Fibroblast of the aortic adventitia (primary cell): ENCODE measurements around the gene RAP1GAP2. TPM values are rescaled to one million over a fixed set of nuclear protein-coding genes. Genes with fewer than 3 reads are reported as not detected.

ENCODE experiments used
- DNase-seq: peaks from one replicate; pipeline ENCODE4 v3.0.0-alpha.2; 2010; ENCODE audit warnings: low read depth
- H3K4me3 ChIP-seq: 2 replicates; pipeline ENCODE4 v1.5.1; 2011; ENCODE audit warnings: low read depth, mild to moderate bottlenecking, control low read depth, low read length, moderate library complexity
- total RNA-seq: library from RNA; depleted of rRNA; stranded (reverse); fragments of >200 nt; gene quantifications from 2 replicates; pipeline ENCODE4 v1.2.3, GENCODE V29; 2012; ENCODE audit warnings: low replicate concordance
- TF ChIP-seq, protein P1 (sequence below): IDR thresholded peaks from 2 replicates; pipeline ENCODE4 v1.5.1; 2011; ENCODE audit warnings: mild to moderate bottlenecking, low read length, control low read depth, inconsistent platforms; ENCODE audit not compliant: insufficient read depth

Gene RAP1GAP2
- total RNA-seq, 1 donor = 5.0 TPM

DNA sequence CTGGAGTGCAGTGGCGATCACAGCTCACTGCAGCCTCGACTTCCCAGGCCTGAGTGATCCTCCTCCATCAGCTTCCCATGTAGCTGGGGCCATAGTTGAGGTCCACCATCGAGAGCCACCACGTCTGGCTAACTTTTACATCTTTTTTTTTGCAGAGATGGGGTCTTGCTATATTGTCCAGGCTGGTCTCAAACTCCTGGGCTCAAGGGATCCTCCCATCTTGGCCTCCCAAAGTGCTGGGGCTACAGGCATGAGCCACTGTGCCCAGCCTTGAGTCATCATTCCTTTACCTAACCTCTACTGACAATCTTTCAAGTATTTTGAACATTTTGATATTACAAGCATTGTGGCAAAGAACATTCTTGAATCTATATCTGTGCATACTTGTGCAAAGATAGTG, 37.4 kb upstream of the RAP1GAP2 start:
- TF ChIP-seq, protein P1, sequence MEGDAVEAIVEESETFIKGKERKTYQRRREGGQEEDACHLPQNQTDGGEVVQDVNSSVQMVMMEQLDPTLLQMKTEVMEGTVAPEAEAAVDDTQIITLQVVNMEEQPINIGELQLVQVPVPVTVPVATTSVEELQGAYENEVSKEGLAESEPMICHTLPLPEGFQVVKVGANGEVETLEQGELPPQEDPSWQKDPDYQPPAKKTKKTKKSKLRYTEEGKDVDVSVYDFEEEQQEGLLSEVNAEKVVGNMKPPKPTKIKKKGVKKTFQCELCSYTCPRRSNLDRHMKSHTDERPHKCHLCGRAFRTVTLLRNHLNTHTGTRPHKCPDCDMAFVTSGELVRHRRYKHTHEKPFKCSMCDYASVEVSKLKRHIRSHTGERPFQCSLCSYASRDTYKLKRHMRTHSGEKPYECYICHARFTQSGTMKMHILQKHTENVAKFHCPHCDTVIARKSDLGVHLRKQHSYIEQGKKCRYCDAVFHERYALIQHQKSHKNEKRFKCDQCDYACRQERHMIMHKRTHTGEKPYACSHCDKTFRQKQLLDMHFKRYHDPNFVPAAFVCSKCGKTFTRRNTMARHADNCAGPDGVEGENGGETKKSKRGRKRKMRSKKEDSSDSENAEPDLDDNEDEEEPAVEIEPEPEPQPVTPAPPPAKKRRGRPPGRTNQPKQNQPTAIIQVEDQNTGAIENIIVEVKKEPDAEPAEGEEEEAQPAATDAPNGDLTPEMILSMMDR = no peak
- DNase-seq = no peak
- H3K4me3 ChIP-seq = no peak overlapping the region

DNA sequence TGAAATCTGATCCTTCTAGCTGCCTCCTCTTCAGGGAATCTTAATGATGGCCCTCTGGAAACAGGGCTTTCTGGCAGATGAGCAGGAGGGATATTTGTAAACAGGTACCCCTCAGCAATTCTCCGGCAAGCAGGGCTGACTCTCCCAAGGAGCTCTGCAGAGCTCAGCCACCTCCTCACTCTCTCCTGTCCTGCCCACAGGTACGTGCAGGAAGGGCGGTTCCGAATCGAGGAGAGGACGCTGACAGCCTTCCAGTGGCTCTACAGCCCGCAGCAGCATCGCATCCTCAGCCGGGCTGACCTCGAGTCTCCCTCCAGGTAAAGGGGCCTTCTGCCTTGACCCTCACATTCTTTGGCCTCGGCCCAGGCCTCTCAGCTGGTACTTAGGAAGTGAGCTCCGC, 26.1 kb upstream of the RAP1GAP2 start:
- TF ChIP-seq, protein P1 = no peak
- no peak for DNase-seq
- no peak overlapping the region for H3K4me3 ChIP-seq

DNA sequence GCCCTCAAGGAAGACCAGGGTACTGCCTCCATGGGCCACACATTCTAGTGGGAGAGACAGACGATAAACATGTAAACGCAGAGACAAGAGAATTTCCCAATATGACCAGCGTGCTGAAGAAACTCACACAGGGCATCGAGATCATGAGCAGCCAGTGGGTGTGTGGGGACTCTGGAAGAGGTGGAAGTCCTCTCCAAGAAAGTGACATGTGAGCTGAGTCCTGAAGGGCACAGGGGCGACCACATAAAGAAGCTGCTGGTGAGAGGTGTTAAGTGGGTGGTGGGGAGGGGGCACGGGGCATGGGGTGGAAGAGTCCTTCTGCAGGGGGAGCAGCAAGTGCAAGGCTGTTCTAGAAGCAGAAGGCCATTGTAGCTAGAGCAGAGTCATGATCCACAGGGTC, 21.0 kb upstream of the RAP1GAP2 start:
- H3K4me3 ChIP-seq = no peak overlapping the region
- TF ChIP-seq, protein P1 = no peak
- no peak for DNase-seq

DNA sequence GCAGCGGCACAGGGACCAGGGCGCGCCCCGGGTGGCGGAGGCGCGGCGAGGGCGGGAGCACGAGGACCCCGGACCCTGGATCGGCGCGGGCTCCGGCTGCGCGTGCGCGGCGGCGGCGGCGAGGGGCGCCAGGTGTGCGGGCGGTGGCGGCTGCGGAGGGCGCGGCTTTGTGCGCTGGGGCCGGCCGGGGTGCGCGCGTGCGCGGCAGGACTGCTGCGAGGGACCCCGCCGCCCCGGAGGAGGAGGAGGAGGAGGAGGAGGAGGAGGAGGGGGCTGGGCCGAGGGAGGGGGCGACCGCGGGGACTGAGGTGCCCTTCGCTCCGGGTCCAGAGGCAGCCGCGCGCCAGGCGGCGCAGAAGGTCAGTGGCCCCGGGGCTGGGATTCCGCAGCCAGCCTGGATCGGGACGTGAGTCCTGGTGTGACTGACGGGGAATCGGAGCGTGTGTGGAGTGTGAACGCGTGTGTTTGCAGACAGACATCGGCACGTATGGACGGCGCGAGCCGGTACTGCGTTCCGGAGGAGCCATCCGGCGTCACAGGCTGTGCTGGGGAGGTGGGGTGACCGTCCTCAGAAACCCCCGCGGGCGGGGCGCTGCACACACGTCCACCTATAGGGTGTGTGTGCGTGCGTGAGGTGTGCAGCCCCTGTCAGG, 19.5 kb upstream of the RAP1GAP2 start:
- TF ChIP-seq, protein P1 = no peak
- DNase-seq = no peak
- no peak overlapping the region for H3K4me3 ChIP-seq

DNA sequence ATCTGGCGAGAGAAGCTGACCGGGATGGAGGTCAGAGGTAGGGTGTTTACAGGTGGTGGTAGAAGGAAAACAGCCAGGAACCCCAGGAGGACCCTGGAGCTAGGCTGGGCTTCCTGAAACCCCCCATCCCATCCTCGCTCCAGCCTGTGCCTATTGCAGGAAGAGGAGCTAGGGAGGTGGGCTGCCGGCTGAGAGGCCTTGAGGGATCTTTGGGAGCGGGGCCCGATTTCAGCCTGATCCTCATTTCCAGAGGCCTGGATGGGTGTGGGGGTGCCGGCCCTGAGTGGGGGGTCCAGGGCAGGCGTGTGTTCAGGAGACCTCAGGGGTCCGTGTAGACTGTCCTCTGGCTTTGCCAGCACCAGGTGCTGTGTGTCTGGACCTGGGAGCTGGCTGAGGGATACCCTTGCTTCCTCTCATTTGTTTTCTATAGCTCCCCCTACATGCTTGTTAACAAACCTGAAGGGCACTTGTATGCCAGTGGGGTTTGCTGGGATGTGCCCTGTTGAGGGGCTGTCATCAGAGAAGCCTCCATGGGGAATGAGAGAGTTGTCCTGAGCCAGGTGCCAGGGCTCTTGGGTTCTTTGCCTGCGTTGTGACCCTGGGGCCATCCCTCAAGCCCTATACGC, 18.9 kb upstream of the RAP1GAP2 start:
- no peak overlapping the region for H3K4me3 ChIP-seq
- TF ChIP-seq, protein P1 = no peak
- no peak for DNase-seq

DNA sequence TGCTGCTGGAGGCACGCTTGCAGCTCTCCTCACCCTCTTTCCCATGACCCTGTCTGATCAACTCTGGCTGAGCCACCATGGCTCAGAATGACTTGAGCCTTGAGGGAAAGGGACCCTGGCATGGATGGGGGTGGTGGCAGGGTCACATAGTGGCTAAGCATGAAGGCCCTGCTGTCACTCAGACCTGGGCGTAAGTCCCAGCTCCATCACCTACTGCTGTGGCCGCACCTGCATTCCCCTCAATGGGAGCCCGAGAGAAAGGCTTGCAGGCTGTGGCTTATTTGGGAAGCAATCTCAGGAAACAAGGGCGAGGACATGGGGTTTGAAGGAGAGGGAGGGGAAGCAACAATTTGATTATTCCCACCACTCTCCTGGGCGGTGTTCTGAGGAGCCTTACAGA, 17.7 kb upstream of the RAP1GAP2 start:
- TF ChIP-seq, protein P1 = no peak
- no peak for DNase-seq
- H3K4me3 ChIP-seq = no peak overlapping the region
